AG09309 (cell line): ENCODE results near the gene CNGB1.
"Not testable (repeated sequence)": the region's sequence is repeated elsewhere in the genome, so short reads cannot be mapped to it uniquely, and the experiment has no call there.

Experiments used
- DNase-seq: peaks from one replicate; pipeline ENCODE4 v3.0.0-alpha.2; 2010; ENCODE audit warnings: low read depth
- H3K4me3 ChIP-seq: 2 replicates; pipeline ENCODE4 v1.5.1; 2011; ENCODE audit warnings: mild to moderate bottlenecking, low read depth, low read length, moderate library complexity; ENCODE audit not compliant: control insufficient read depth
- TF ChIP-seq, protein P1 (sequence below): IDR thresholded peaks from 2 replicates; pipeline ENCODE4 v1.5.1; 2011; ENCODE audit warnings: mild to moderate bottlenecking, low read depth, low read length, inconsistent platforms; ENCODE audit not compliant: insufficient read depth, control insufficient read depth; ENCODE audit errors: missing control alignments

The CNGB1 gene

DNA sequence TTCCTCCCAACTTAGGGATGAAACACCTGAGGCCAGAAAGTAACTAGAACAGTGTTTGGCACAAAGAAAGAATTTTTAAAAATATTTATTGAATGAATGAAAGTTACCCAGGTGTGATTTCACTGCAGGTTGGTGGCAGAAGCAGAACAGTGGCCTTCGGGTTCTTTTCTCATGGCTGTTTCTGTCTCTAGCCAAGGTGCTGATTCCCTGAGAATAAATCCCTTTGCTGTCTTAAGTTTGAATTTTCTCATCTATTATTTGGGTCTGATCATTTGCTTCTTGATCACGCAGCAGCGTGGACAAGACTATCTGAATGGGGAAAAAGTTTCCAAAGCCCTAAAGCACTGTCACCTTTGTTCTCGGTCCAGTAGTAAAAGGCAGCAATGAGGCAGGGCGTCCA, 95.6 kb downstream of the CNGB1 start:
- DNase-seq, result no peak
- TF ChIP-seq, protein P1, sequence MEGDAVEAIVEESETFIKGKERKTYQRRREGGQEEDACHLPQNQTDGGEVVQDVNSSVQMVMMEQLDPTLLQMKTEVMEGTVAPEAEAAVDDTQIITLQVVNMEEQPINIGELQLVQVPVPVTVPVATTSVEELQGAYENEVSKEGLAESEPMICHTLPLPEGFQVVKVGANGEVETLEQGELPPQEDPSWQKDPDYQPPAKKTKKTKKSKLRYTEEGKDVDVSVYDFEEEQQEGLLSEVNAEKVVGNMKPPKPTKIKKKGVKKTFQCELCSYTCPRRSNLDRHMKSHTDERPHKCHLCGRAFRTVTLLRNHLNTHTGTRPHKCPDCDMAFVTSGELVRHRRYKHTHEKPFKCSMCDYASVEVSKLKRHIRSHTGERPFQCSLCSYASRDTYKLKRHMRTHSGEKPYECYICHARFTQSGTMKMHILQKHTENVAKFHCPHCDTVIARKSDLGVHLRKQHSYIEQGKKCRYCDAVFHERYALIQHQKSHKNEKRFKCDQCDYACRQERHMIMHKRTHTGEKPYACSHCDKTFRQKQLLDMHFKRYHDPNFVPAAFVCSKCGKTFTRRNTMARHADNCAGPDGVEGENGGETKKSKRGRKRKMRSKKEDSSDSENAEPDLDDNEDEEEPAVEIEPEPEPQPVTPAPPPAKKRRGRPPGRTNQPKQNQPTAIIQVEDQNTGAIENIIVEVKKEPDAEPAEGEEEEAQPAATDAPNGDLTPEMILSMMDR, result no peak
- H3K4me3 ChIP-seq, result no peak overlapping the region

DNA sequence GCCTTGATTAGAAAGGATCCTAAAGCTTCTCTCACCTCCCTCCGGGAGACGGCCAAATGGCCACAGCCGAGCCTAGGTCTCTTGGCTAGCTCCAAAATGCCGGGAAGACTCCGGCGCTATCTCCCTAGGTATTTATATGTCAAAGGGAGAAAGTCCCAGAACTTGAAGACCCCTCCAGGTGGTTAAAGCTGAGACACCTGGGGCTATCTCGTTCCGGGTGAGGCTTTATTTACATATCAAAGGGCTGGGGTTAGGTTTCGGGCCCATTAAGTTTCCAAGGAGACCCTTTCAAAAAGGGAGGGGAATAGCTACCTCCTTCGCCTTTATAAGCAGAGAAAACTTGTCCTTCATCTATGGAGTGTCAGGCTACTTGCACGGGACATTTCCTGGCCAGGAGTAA, 97.7 kb downstream of the CNGB1 start:
- TF ChIP-seq, protein P1, result no peak
- no peak overlapping the region for H3K4me3 ChIP-seq
- DNase-seq, result no peak

DNA sequence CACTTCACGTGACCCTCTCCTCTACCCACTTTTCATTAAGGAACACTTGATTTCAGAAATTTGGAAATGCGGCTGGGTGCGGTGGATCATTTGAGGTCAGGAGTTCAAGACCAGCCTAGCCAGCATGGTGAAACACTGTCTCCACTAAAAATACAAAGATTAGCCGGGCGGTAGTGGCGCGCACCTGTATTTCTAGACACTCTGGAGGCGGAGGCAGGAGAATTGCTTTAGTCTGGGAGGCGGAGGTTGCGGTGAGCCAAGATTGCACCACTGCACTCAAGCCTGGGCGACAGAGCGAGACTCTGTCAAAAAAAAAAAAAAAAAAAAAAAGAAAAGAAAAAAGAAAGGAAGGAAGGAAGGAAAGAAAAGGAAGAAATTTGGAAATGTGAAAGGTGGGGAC, 98.2 kb downstream of the CNGB1 start:
- DNase-seq, H3K4me3 ChIP-seq: not testable (repeated sequence)

DNA sequence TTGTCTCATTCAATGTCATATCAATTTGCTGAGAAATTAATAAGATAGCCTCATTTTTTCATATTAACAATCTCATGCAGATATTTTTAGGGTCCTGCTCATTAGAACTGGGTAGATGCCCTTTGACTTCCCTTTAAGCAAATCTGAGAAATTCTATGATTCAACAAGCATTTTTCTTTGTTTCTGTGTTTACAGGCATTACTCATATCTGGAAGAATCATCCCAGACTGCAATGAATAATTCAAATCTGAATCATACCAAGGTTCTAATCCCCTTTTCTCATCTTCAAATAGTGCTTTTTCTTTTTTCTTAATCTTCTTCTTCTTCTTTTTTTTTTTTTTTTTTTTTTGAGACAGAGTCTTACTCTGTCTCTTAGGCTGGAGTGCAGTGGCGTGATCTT, 99.5 kb downstream of the CNGB1 start:
- H3K4me3 ChIP-seq, result no peak overlapping the region
- TF ChIP-seq, protein P1, result no peak
- DNase-seq, result peak; percentile 56

DNA sequence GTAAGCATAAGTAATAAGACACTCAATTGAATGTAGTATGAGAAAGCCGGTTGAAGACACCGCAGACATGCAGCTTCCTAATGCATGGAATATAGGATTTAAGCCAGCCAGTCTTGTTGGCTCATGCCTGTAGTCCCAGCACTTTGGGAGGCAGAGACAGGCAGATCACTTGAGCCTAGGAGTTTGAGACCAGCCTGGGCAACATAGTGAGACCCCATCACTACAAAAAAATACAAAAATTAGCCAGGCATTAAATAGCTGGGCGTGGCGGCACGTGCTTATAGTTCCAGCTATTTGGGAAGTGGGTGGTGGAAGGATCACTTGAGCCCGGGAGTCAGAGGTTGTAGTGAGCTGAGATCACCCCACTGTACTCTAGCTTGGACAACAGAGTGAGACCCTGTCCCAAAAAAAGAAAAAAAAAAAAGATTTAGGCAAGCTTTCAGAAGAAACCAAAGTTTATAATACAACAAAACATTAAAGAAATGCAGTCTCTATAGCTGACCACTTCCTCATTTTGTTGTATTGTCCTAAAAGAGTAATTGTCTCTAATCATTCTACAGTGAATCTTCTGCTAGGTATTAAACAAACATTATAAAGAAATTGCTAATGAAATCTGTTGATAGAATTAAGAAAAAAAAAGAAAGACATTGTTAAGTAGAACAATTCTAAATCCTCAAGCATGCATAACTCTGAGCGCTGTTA, 100.0 kb downstream of the CNGB1 start:
- H3K4me3 ChIP-seq, result no peak overlapping the region
- DNase-seq, result no peak
- TF ChIP-seq, protein P1, result no peak

DNA sequence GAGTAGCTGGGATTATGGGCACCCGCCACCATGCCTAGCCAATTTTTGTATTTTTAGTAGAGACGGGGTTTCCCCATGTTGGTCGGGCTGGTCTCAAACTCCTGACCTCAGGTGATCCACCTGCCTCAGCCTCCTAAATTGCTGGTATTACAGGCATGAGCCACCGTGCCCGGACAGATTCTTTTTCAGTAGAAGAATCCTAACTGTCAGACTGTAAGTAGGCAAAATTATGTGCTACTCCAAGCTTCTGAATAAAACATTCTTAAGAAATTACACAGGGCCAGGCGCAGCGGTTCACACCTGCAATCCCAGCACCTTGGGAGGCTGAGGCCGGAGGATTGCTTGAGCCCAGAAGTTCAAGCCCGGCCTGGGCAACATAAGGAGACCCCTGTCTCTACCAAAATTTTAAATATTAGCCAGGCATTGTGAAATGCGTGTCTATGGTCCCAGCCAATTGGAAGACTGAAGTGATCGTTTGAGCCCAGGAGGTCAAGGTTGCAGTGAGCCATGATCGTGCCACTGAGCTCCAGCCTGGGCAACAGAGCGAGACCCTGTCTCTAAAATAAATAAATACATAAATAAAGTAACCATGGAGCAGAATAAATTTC, 101.9 kb downstream of the CNGB1 start:
- DNase-seq, result no peak
- no peak overlapping the region for H3K4me3 ChIP-seq
- TF ChIP-seq, protein P1, result no peak

DNA sequence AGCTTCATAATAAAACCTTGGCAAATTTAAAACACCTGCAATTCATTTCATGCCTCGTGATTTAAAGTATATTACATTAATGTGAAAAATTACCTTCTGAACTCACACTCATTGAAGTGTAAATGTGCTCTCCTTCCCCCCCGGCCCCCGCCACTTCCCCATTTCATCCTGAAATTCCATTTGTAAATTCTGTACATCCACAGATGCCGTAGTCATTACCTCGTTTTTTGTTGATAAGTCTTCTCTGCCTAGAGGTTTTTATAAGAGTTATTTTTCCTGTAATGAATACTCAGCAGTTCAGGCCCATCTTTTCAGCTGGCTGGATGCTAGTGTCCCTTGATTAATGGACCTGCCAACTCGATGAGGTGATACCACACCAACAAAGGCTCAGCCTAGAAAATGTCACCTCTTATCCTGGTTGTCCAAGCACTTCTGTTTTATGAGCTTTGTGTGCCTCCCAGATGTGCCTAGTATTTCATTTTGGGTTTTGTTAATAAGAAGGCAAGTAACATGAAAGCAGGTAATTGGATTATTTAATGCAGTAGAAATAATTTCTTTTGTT, 103.8 kb downstream of the CNGB1 start:
- DNase-seq, result no peak
- TF ChIP-seq, protein P1, result no peak
- no peak overlapping the region for H3K4me3 ChIP-seq
